ENCODE results near the gene VEPH1. TPM values are rescaled to one million over a fixed set of nuclear protein-coding genes. Genes with fewer than 3 reads are reported as not detected.

The VEPH1 gene
- total RNA-seq, 1 donor from 2014 or later: 2.7 TPM

DNA sequence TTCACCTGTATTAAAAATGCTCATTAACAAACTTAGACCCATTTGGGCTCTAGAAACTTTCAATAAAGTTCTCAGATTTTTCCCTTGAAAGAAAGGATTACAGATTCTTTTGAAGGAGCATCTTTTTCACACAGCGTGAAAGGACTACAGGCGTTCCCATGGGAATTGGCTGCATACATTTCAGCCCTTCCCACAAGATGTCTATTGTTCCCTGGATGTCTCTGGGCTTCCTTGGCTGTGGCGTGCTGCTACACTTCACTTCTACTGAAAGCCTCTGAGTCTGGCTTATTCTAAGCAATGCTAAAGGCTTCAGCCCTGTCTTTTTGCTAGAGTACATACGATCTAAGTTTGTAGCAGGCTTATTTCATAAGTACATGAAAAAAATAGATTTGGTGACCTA, 1.4 kb downstream of the VEPH1 start:
- H3K4me3 ChIP-seq: no peak overlapping the region
- H3K4me1 ChIP-seq: peaks cover 15% of the 10 kb centered on the region
- no peaks in the 10 kb centered on the region for H3K36me3 ChIP-seq
- DNase-seq (ENCODE audit: extremely low spot score in 2 of 2): no peak
- H3K9me3 ChIP-seq: no peaks in the 10 kb centered on the region
- H3K27ac ChIP-seq: no peak overlapping the region
- H3K27me3 ChIP-seq: no peaks in the 10 kb centered on the region
- TF ChIP-seq POLR2A (IDR thresholded peaks at IDR 0.05): no peak
- no peak for TF ChIP-seq POLR2AphosphoS5 (IDR thresholded peaks at IDR 0.05; ENCODE audit: insufficient read depth in 1 of 2, low read depth in 1 of 2)
- TF ChIP-seq, protein P1, sequence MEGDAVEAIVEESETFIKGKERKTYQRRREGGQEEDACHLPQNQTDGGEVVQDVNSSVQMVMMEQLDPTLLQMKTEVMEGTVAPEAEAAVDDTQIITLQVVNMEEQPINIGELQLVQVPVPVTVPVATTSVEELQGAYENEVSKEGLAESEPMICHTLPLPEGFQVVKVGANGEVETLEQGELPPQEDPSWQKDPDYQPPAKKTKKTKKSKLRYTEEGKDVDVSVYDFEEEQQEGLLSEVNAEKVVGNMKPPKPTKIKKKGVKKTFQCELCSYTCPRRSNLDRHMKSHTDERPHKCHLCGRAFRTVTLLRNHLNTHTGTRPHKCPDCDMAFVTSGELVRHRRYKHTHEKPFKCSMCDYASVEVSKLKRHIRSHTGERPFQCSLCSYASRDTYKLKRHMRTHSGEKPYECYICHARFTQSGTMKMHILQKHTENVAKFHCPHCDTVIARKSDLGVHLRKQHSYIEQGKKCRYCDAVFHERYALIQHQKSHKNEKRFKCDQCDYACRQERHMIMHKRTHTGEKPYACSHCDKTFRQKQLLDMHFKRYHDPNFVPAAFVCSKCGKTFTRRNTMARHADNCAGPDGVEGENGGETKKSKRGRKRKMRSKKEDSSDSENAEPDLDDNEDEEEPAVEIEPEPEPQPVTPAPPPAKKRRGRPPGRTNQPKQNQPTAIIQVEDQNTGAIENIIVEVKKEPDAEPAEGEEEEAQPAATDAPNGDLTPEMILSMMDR (IDR thresholded peaks at IDR 0.05): no peak
- intact Hi-C loops (cut with DNase I): no loop called here

DNA sequence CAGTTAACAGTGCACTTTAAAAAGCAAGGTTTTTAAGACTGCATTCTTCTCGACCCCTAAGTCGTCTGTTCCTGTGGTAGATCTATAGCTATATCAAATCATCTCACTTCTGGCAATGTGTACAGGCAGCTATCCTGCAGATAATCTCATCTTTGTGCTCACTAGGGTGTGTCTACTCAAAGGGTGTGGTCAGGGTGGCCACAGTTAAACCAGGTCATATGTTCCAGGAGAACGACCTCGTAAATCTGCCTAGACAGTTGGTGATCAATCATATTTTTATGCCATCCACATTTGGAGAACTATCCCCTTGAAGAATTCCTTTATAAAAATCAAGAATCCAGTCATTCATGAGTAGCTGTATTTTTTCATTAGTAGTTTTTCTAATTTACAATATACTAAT, 3.0 kb downstream of the VEPH1 start:
- H3K27ac ChIP-seq: no peak overlapping the region
- H3K4me3 ChIP-seq: peak overlapping the region in 1 of 2 donors; percentile 30
- no peak for DNase-seq (ENCODE audit: extremely low spot score in 2 of 2)
- H3K36me3 ChIP-seq: no peaks in the 10 kb centered on the region
- TF ChIP-seq POLR2AphosphoS5 (IDR thresholded peaks at IDR 0.05; ENCODE audit: insufficient read depth in 1 of 2, low read depth in 1 of 2) (no peak), POLR2A (IDR thresholded peaks at IDR 0.05) (no peak)
- TF ChIP-seq, protein P1 (IDR thresholded peaks at IDR 0.05): no peak
- no peaks in the 10 kb centered on the region for H3K9me3 ChIP-seq
- intact Hi-C loops (cut with DNase I): no loop called here
- H3K4me1 ChIP-seq: peaks cover 15% of the 10 kb centered on the region
- H3K27me3 ChIP-seq: no peaks in the 10 kb centered on the region

DNA sequence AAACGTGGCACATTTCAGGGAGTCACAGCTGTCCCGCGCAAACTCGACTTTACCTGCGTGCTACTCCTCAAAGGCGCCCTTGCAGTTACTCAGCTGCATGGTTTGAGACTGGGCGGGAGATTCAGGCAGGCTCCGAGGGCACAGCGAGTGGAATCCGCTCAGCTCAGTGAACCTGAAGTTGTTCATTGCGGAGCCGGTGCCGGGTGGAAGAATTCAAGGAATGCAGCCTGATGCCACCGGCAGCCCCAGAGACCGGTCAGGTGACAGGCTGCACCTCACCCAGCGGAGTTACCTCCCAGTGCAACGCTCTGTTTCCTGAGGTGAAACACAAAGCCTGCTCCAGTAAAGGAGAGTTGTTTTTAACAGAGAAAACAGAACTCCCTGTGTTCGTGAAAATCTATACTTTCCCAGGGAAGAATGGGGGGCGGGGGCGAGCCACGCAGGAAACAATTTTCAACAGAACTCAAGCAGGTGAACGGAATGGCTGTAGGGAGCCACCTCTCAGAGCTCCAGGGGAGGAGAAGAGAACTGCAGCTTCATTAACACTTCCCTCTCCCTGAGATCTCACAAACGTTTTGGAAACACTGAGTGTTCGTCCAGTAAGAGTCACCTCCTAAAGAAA, 3.8 kb downstream of the VEPH1 start:
- Histone ChIP-seq H3K4me3 (peak overlapping the region; percentile 18 to 30), H3K9me3 (no peaks in the 10 kb centered on the region), H3K27me3 (no peaks in the 10 kb centered on the region), H3K36me3 (no peaks in the 10 kb centered on the region), H3K4me1 (peaks cover 15% of the 10 kb centered on the region), H3K27ac (no peak overlapping the region)
- intact Hi-C loops (cut with DNase I): no loop called here
- no peak for TF ChIP-seq POLR2AphosphoS5 (IDR thresholded peaks at IDR 0.05; ENCODE audit: insufficient read depth in 1 of 2, low read depth in 1 of 2)
- TF ChIP-seq, protein P1 (IDR thresholded peaks at IDR 0.05): no peak
- TF ChIP-seq POLR2A (IDR thresholded peaks at IDR 0.05): no peak
- DNase-seq (ENCODE audit: extremely low spot score in 2 of 2): no peak

DNA sequence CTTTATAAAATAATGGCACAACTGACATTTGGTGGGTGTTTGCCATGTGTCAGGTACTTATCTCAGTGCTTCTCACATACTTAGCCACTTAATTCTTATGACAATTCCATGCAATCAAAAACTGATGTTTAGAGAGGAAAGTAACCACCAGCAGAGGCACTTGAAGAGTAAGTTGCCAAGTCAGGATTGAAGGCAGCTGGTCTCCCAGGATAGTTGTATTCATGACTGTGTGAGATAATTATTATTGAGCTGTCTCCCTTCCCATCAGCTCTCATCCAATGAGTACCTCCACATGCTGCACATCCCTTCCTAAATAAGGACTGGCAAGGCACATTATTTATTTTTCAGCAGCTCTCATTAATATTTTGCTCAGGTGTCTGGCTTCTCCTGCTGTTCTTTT, 4.8 kb downstream of the VEPH1 start:
- DNase-seq (ENCODE audit: extremely low spot score in 2 of 2): no peak
- Histone ChIP-seq H3K36me3 (no peaks in the 10 kb centered on the region), H3K27ac (no peak overlapping the region), H3K9me3 (no peaks in the 10 kb centered on the region), H3K27me3 (no peaks in the 10 kb centered on the region), H3K4me1 (peaks cover 15% of the 10 kb centered on the region), H3K4me3 (no peak overlapping the region)
- TF ChIP-seq POLR2A (IDR thresholded peaks at IDR 0.05): no peak
- TF ChIP-seq, protein P1 (IDR thresholded peaks at IDR 0.05): no peak
- TF ChIP-seq POLR2AphosphoS5 (IDR thresholded peaks at IDR 0.05; ENCODE audit: insufficient read depth in 1 of 2, low read depth in 1 of 2): no peak
- intact Hi-C loops (cut with DNase I): no loop called here

DNA sequence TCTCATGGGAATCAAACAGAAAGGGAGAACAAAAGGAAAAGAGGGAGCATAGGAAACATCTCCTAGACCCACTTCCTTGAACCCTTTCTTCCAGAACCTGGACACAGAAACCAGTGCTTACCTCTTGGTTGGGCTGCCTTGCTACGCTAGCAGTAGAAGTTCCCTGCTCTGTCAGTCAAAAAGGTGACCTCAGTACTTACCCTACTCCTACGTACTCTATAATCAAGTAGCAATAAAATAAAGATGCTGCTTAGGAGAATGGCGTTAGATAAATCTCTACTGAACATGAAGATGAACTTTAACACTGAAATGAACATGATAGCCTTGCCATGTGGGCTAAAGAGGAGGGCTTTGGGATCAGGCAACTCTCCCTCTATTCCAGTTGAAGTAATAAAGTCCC, 7.4 kb downstream of the VEPH1 start:
- no peak overlapping the region for H3K4me3 ChIP-seq
- H3K27ac ChIP-seq: no peak overlapping the region
- H3K27me3 ChIP-seq: no peaks in the 10 kb centered on the region
- H3K9me3 ChIP-seq: no peaks in the 10 kb centered on the region
- peaks cover 15% of the 10 kb centered on the region for H3K4me1 ChIP-seq
- DNase-seq (ENCODE audit: extremely low spot score in 2 of 2): no peak
- H3K36me3 ChIP-seq: no peaks in the 10 kb centered on the region
- TF ChIP-seq, protein P1 (IDR thresholded peaks at IDR 0.05): no peak
- TF ChIP-seq POLR2AphosphoS5 (IDR thresholded peaks at IDR 0.05; ENCODE audit: insufficient read depth in 1 of 2, low read depth in 1 of 2): no peak
- no peak for TF ChIP-seq POLR2A (IDR thresholded peaks at IDR 0.05)
- intact Hi-C loops (cut with DNase I): no loop called here
